Trophoblast cell (in vitro differentiated cells and primary cell): ENCODE data around the gene KIF26A.

Experiments used
- DNase-seq, 2 donors: peaks; one replicate each; pipeline ENCODE4 v3.0.0-alpha.2; 2016
- H2AFZ ChIP-seq: 2 replicates; pipeline ENCODE4 v1.6.1; 2013; ENCODE audit warnings: low read length, moderate library complexity, mild to moderate bottlenecking; ENCODE audit not compliant: insufficient read depth, poor library complexity
- H2AK5ac ChIP-seq: 2 replicates; pipeline ENCODE4 v1.6.1; 2013; ENCODE audit warnings: mild to moderate bottlenecking, low read length
- H2BK120ac ChIP-seq: 2 replicates; pipeline ENCODE4 v1.6.1; 2013; ENCODE audit warnings: low read length, mild to moderate bottlenecking, moderate library complexity; ENCODE audit not compliant: insufficient read depth, poor library complexity
- H2BK12ac ChIP-seq: 2 replicates; pipeline ENCODE4 v1.6.1; 2013; ENCODE audit warnings: mild to moderate bottlenecking, low read length, moderate library complexity
- H2BK5ac ChIP-seq: 2 replicates; pipeline ENCODE4 v1.6.1; 2013; ENCODE audit warnings: low read length, low read depth, moderate library complexity, mild to moderate bottlenecking; ENCODE audit not compliant: poor library complexity
- H3K14ac ChIP-seq: 2 replicates; pipeline ENCODE4 v1.6.1; 2013; ENCODE audit warnings: mild to moderate bottlenecking, low read length
- H3K18ac ChIP-seq: 2 replicates; pipeline ENCODE4 v1.6.1; 2013; ENCODE audit warnings: mild to moderate bottlenecking, low read length
- H3K23ac ChIP-seq: 2 replicates; pipeline ENCODE4 v1.6.1; 2013; ENCODE audit warnings: low read length
- H3K27ac ChIP-seq: 2 replicates; pipeline ENCODE4 v1.5.1; 2013; ENCODE audit warnings: low read depth, mild to moderate bottlenecking, inconsistent platforms, low read length, moderate library complexity
- H3K27me3 ChIP-seq: 2 replicates; pipeline ENCODE4 v1.6.1; 2013; ENCODE audit warnings: inconsistent platforms, mild to moderate bottlenecking, low read length, moderate library complexity; ENCODE audit not compliant: insufficient read depth
- H3K36me3 ChIP-seq, 2 experiments: 1 replicate in 1 of 2; 2 replicates in 1 of 2; pipeline ENCODE4 v1.6.1; 2013; ENCODE audit warnings: low read length in 2 of 2, mild to moderate bottlenecking in 2 of 2, moderate library complexity in 1 of 2; ENCODE audit not compliant: insufficient read depth in 2 of 2, control insufficient read depth in 1 of 2
- H3K4ac ChIP-seq: 2 replicates; pipeline ENCODE4 v1.6.1; 2013; ENCODE audit warnings: low read depth, mild to moderate bottlenecking, low read length, moderate library complexity
- H3K4me1 ChIP-seq, 2 experiments: 1 replicate in 1 of 2; 2 replicates in 1 of 2; pipeline ENCODE4 v1.6.1; 2013; ENCODE audit warnings: low read length in 2 of 2, mild to moderate bottlenecking in 2 of 2, moderate library complexity in 1 of 2; ENCODE audit not compliant: insufficient read depth in 2 of 2, control insufficient read depth in 1 of 2
- H3K4me2 ChIP-seq: 2 replicates; pipeline ENCODE4 v1.6.1; 2013; ENCODE audit warnings: inconsistent platforms, mild to moderate bottlenecking, low read length, moderate library complexity
- H3K4me3 ChIP-seq: 2 replicates; pipeline ENCODE4 v1.5.1; 2013; ENCODE audit warnings: mild to moderate bottlenecking, low read depth, low read length, inconsistent platforms
- H3K79me1 ChIP-seq: one replicate; pipeline ENCODE4 v1.6.1; 2013; ENCODE audit warnings: low read length
- H3K79me2 ChIP-seq: 2 replicates; pipeline ENCODE4 v1.6.1; 2013; ENCODE audit warnings: low read length, mild to moderate bottlenecking; ENCODE audit not compliant: control insufficient read depth, insufficient read depth, poor library complexity
- H3K9ac ChIP-seq: 2 replicates; pipeline ENCODE4 v1.6.1; 2013; ENCODE audit warnings: mild to moderate bottlenecking, low read length
- H3K9me3 ChIP-seq: 2 replicates; pipeline ENCODE4 v1.6.1; 2013; ENCODE audit warnings: low read depth, mild to moderate bottlenecking, control low read depth, inconsistent platforms, low read length; ENCODE audit not compliant: insufficient read depth
- H4K12ac ChIP-seq: 2 replicates; pipeline ENCODE4 v1.6.1; 2013; ENCODE audit warnings: low read depth, mild to moderate bottlenecking, low read length, moderate library complexity
- H4K8ac ChIP-seq: 2 replicates; pipeline ENCODE4 v1.6.1; 2013; ENCODE audit warnings: low read depth, mild to moderate bottlenecking, low read length, moderate library complexity
- H4K91ac ChIP-seq: one replicate; pipeline ENCODE4 v1.6.1; 2013; ENCODE audit warnings: low read depth, mild to moderate bottlenecking, low read length, moderate library complexity
- WGBS: extraction: QIAGEN DNeasy Blood & Tissue Kit; methylation state at CpG from one replicate; pipeline ENCODE4 v1.1.7; 2013; ENCODE audit warnings: missing lambda C conversion rate; ENCODE audit not compliant: insufficient read length, insufficient coverage; ENCODE audit errors: extremely low coverage; 5-methylcytosine and 5-hydroxymethylcytosine counted together

Gene KIF26A

DNA sequence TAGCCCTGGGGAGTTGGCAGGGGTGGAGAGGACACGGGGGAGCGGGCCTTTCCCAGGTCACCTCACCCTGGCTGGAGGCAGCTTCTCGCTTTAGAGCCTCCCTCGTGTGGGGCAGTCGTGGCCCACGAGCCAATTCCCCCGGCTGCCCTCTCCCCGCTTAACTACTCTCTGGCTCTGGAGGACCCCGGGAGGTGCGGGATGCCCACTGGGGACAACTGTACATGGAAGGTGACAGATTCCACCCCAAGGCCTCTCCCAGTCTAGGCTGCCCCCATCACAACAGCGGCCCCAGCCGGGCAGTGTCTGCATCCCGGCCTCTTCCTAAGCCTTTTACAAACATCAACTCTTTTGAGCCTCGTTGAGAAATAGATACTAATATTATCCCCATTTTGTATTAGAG, 78.1 kb downstream of the KIF26A start:
- no peak overlapping the region for H3K23ac ChIP-seq
- no peak overlapping the region for H4K91ac ChIP-seq
- H3K4me2 ChIP-seq, result no peak overlapping the region
- H2AK5ac ChIP-seq, result no peak overlapping the region
- no peaks in the 10 kb centered on the region for H3K79me2 ChIP-seq
- no peak overlapping the region for H3K9ac ChIP-seq
- H4K8ac ChIP-seq, result no peak overlapping the region
- H2AFZ ChIP-seq, result no peak overlapping the region
- H4K12ac ChIP-seq, result no peak overlapping the region
- no peaks in the 10 kb centered on the region for H3K79me1 ChIP-seq
- H3K4me3 ChIP-seq, result no peak overlapping the region
- H3K27me3 ChIP-seq, result no peaks in the 10 kb centered on the region
- H3K36me3 ChIP-seq, result no peaks in the 10 kb centered on the region
- no CpG with 5 or more reads among the region's 14 CpGs for WGBS
- no peak overlapping the region for H3K18ac ChIP-seq
- H3K14ac ChIP-seq, result no peak overlapping the region
- H3K27ac ChIP-seq, result no peak overlapping the region
- H2BK5ac ChIP-seq, result no peak overlapping the region
- DNase-seq, result no peak
- H3K4ac ChIP-seq, result no peak overlapping the region
- no peak overlapping the region for H2BK120ac ChIP-seq
- H3K4me1 ChIP-seq, result no peaks in the 10 kb centered on the region
- peaks cover 8% of the 10 kb centered on the region for H3K9me3 ChIP-seq
- H2BK12ac ChIP-seq, result no peak overlapping the region

DNA sequence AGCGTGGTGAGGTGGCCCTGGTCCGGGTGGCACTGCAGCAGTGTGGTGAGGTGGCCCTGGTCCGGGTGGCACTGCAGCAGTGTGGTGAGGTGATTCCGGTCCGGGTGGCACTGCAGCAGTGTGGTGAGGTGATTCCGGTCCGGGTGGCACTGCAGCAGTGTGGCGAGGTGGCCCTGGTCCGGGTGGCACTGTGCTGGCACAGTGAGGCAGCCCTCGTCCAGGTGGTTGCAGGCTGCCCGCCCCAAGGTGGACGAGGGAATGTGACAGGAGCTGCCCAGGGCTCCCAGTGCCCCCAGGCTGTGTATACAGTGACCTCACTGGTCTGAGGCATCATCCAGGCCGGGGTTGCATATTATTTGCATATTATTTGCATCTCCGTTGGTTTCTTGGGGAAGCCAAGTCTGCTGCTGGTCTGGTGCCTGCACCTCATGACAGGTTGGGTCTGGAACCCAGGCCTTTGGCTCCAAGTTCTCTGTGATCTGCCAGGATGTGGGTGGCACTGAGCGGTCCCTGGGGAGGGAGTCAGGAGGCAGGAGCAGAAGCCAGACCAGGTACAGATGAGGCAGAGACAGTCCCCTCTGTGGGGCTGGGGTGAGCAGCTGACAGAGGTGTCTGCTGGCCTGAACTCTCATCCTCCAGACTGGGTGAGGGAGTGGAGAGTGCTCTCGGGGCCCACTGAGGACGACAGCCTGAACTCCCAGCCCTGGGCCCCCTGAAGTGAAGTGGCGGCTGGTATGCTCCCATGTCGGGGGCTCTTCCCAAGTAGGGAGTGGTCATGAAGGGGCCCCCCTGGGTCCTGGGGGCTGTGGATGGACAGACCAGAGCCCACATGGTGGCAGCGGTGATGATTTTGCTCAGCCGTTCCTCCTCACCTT, 79.3 kb downstream of the KIF26A start:
- H3K9me3 ChIP-seq, result peaks cover 8% of the 10 kb centered on the region
- H2AFZ ChIP-seq, result no peak overlapping the region
- H3K18ac ChIP-seq, result no peak overlapping the region
- H3K4me3 ChIP-seq, result no peak overlapping the region
- no peak overlapping the region for H3K27ac ChIP-seq
- no peak overlapping the region for H4K12ac ChIP-seq
- H3K9ac ChIP-seq, result no peak overlapping the region
- WGBS, result no CpG with 5 or more reads among the region's 21 CpGs
- H3K4me1 ChIP-seq, result no peaks in the 10 kb centered on the region
- no peak overlapping the region for H4K8ac ChIP-seq
- H2BK12ac ChIP-seq, result no peak overlapping the region
- no peaks in the 10 kb centered on the region for H3K36me3 ChIP-seq
- no peak for DNase-seq
- no peaks in the 10 kb centered on the region for H3K79me1 ChIP-seq
- no peak overlapping the region for H2AK5ac ChIP-seq
- no peaks in the 10 kb centered on the region for H3K27me3 ChIP-seq
- no peak overlapping the region for H3K4ac ChIP-seq
- H3K79me2 ChIP-seq, result no peaks in the 10 kb centered on the region
- no peak overlapping the region for H2BK120ac ChIP-seq
- no peak overlapping the region for H3K23ac ChIP-seq
- no peak overlapping the region for H4K91ac ChIP-seq
- no peak overlapping the region for H3K14ac ChIP-seq
- no peak overlapping the region for H3K4me2 ChIP-seq
- H2BK5ac ChIP-seq, result no peak overlapping the region

DNA sequence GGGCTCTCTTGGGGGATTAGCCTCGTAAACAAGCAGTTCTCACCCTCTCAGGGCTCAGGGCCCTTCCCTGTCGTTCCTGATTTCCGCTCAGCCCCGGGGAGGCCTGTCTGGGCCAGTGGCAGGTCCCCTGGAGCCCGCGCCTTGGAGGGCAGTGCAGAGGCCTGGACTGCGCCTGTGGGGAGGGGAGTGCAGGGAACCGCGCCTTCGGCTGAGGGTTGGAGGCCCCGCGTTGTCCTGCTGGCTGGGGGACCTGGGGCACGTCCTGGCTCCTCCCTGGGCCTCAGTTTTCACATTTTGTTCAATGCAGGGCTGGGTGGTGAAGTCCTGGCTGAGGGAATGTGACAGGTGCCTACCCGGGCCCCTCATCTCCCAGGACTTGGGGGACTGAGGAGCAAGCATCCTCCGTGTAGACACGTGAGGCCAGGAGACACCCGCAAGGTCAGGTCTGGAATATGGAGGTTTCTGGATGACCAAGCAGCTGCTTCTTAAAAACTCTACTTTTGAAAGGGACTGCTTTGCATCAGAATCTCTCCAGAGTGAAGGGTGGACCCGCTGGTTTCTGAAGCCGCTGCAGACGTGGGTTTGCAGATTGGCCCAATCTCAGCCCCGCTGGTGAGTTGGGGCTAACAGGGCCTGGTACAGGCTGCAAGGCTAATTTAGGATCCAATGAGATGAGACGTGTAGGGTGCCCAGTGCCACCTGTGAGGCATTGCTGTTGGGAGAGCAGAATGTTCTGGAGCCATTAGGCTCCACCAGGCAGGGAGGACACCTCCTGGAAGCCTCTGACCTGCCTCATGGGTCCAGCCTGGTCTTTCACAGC, 80.2 kb downstream of the KIF26A start:
- no peak for DNase-seq
- H2AFZ ChIP-seq, result no peak overlapping the region
- H3K79me1 ChIP-seq, result no peaks in the 10 kb centered on the region
- H4K91ac ChIP-seq, result no peak overlapping the region
- no peak overlapping the region for H2BK5ac ChIP-seq
- no peak overlapping the region for H3K4me3 ChIP-seq
- H3K23ac ChIP-seq, result no peak overlapping the region
- H3K14ac ChIP-seq, result no peak overlapping the region
- WGBS, result no CpG with 5 or more reads among the region's 22 CpGs
- H3K18ac ChIP-seq, result no peak overlapping the region
- no peaks in the 10 kb centered on the region for H3K36me3 ChIP-seq
- H4K12ac ChIP-seq, result no peak overlapping the region
- no peak overlapping the region for H4K8ac ChIP-seq
- H3K9ac ChIP-seq, result no peak overlapping the region
- no peak overlapping the region for H3K27ac ChIP-seq
- peaks cover 8% of the 10 kb centered on the region for H3K9me3 ChIP-seq
- H3K4ac ChIP-seq, result no peak overlapping the region
- H2BK120ac ChIP-seq, result no peak overlapping the region
- H3K79me2 ChIP-seq, result no peaks in the 10 kb centered on the region
- no peak overlapping the region for H3K4me2 ChIP-seq
- H3K4me1 ChIP-seq, result no peaks in the 10 kb centered on the region
- no peaks in the 10 kb centered on the region for H3K27me3 ChIP-seq
- no peak overlapping the region for H2BK12ac ChIP-seq
- no peak overlapping the region for H2AK5ac ChIP-seq

- WGBS, result no CpG with 5 or more reads among the region's 22 CpGs
- DNase-seq, result no peak
- no peak overlapping the region for H3K27ac ChIP-seq
- H3K14ac ChIP-seq, result no peak overlapping the region
- H3K79me2 ChIP-seq, result no peaks in the 10 kb centered on the region
- no peak overlapping the region for H3K4me2 ChIP-seq
- H2BK12ac ChIP-seq, result no peak overlapping the region
- peaks cover 6% of the 10 kb centered on the region for H3K9me3 ChIP-seq
- H3K79me1 ChIP-seq, result no peaks in the 10 kb centered on the region
- no peak overlapping the region for H4K12ac ChIP-seq
- no peak overlapping the region for H4K91ac ChIP-seq
- H2BK5ac ChIP-seq, result no peak overlapping the region
- no peak overlapping the region for H4K8ac ChIP-seq
- no peaks in the 10 kb centered on the region for H3K36me3 ChIP-seq
- H3K18ac ChIP-seq, result no peak overlapping the region
- H2AK5ac ChIP-seq, result no peak overlapping the region
- H3K4me3 ChIP-seq, result no peak overlapping the region
- no peaks in the 10 kb centered on the region for H3K4me1 ChIP-seq
- no peak overlapping the region for H2AFZ ChIP-seq
- H3K23ac ChIP-seq, result no peak overlapping the region
- no peak overlapping the region for H3K4ac ChIP-seq
- no peaks in the 10 kb centered on the region for H3K27me3 ChIP-seq
- H3K9ac ChIP-seq, result no peak overlapping the region
- H2BK120ac ChIP-seq, result no peak overlapping the region
Measured at GRCh38 chr14:104219731-104220214, 81.4 kb downstream of the KIF26A start.
